Common myeloid progenitor, CD34-positive (primary cell): Measurements from ENCODE around the gene MRM1.
A peak's percentile ranks its signal among the peaks of the same experiment; 100 is the strongest.

Experiments
- CTCF ChIA-PET: fragments of 350-600 bp; sonication (Branson Sonifier 250); formaldehyde crosslinking; loops from one replicate; lab custom pipeline; 2021; ENCODE audit warnings: antibody characterized with exemption; lab: Charles Lee
- POLR2A ChIA-PET: fragments of 350-600 bp; sonication (Branson Sonifier 250); formaldehyde crosslinking; loops from one replicate; lab custom pipeline; 2021; ENCODE audit warnings: antibody characterized with exemption; lab: Charles Lee
- DNase-seq, 3 donors: peaks; one replicate each; pipeline versions ENCODE4 v3.0.0 to v3.0.0-alpha.2; 2013
- H3K27ac ChIP-seq, 2 experiments: 1 replicate in 1 of 2; 2 replicates in 1 of 2; pipeline ENCODE4 v1.7.0; 2013; ENCODE audit warnings: inconsistent platforms in 2 of 2, low read length in 2 of 2, mild to moderate bottlenecking in 2 of 2, low read depth in 1 of 2, moderate library complexity in 1 of 2; ENCODE audit not compliant: severe bottlenecking in 2 of 2, insufficient read depth in 1 of 2, poor library complexity in 1 of 2
- H3K27me3 ChIP-seq, 5 experiments: replicated peaks in 2 of 5; 1 replicate in 3 of 5; 2 replicates in 2 of 5; pipeline versions ENCODE4 v1.6.1 to v1.7.0; 2013; ENCODE audit warnings: low read length in 4 of 5, mild to moderate bottlenecking in 2 of 5, moderate library complexity in 2 of 5, inconsistent platforms in 1 of 5; ENCODE audit not compliant: insufficient read depth in 5 of 5, control insufficient read depth in 4 of 5
- H3K36me3 ChIP-seq, 4 experiments: 1 replicate in 2 of 4; 2 replicates in 2 of 4; pipeline versions ENCODE4 v1.6.1 to v1.7.0; 2013; ENCODE audit warnings: low read length in 3 of 4, control low read depth in 1 of 4, mild to moderate bottlenecking in 1 of 4; ENCODE audit not compliant: control insufficient read depth in 4 of 4, insufficient read depth in 4 of 4
- H3K4me1 ChIP-seq, 4 experiments: 1 replicate in 3 of 4; 2 replicates in 1 of 4; pipeline versions ENCODE4 v1.6.1 to v1.7.1; 2013; ENCODE audit warnings: low read length in 3 of 4, mild to moderate bottlenecking in 3 of 4, control low read depth in 1 of 4, inconsistent platforms in 1 of 4, moderate library complexity in 1 of 4; ENCODE audit not compliant: control insufficient read depth in 4 of 4, insufficient read depth in 4 of 4; ENCODE audit errors: control extremely low read depth in 1 of 4
- H3K4me3 ChIP-seq, 7 experiments: 1 replicate in 4 of 7; 2 replicates in 3 of 7; pipeline versions ENCODE4 v1.5.1 to v1.7.0; 2013; ENCODE audit warnings: mild to moderate bottlenecking in 7 of 7, low read length in 6 of 7, moderate library complexity in 6 of 7, inconsistent platforms in 2 of 7, low read depth in 2 of 7, control low read depth in 1 of 7; ENCODE audit not compliant: insufficient read depth in 4 of 7, control insufficient read depth in 1 of 7; ENCODE audit errors: extremely low read depth in 1 of 7
- H3K9me3 ChIP-seq, 5 experiments: 1 replicate in 4 of 5; 2 replicates in 1 of 5; pipeline versions ENCODE4 v1.6.1 to v1.7.1; 2013; ENCODE audit warnings: low read length in 4 of 5, mild to moderate bottlenecking in 2 of 5, inconsistent platforms in 1 of 5, low read depth in 1 of 5, moderate library complexity in 1 of 5; ENCODE audit not compliant: control insufficient read depth in 4 of 5, insufficient read depth in 2 of 5; ENCODE audit errors: control extremely low read depth in 1 of 5
- WGBS: methylation state at CpG from one replicate; pipeline ENCODE4 v1.1.5; 2013; ENCODE audit not compliant: insufficient coverage; 5-methylcytosine and 5-hydroxymethylcytosine counted together

MRM1 gene

DNA sequence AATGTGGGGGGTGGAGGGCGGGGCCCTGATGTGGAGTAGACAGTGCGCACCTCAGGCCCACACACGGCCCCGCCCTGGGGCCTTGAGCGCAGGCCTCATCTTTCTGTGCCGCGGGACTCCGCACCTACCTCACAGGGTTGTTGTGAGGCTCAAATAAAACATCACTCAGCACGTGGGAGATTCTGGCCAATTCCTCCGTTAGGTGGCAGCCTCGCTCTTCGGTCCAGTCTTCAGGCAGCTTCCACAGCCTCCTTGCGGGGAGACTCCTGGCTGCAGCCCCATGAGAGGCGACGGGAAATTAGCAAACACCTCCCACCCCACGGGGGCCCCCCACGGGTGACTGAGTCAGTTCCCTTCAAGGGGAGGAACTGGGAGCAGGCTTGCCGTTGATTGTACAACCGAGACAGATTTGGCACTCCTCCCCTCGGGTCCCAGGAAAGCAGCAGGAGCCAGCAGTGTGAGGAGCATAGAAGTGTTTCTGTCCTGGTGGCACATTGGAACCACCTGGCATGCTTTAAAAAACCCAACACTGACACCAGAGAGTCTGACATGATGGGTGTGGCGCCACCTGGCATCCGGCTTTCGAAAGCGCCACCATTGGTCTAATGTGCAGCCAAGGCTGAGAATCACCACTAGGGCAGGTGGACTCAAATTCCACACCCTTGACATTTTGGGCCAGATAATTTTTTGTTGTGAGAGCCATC lies 7.6 kb downstream of the MRM1 start:
- Histone ChIP-seq H3K4me3 (peak overlapping the region in 1 of 7 experiments; percentile 23), H3K27me3 (no peaks in the 10 kb centered on the region), H3K27ac (no peak overlapping the region), H3K36me3 (peaks cover 0 to 24% (median 7%) of the 10 kb centered on the region in 4 experiments), H3K4me1 (peaks cover 0 to 11% (median 7%) of the 10 kb centered on the region in 4 experiments), H3K9me3 (no peaks in the 10 kb centered on the region)
- POLR2A ChIA-PET = no interaction called here
- 75% methylated on average over 21 of the region's 24 CpGs for WGBS
- CTCF ChIA-PET = interaction anchor here (1.5 kb wide), 1 partner anchor 147 kb away, joined by 3 read pairs; no protein-coding TSS in a partner anchor
- peak; percentile 35 to 61 (median 59) for DNase-seq

DNA sequence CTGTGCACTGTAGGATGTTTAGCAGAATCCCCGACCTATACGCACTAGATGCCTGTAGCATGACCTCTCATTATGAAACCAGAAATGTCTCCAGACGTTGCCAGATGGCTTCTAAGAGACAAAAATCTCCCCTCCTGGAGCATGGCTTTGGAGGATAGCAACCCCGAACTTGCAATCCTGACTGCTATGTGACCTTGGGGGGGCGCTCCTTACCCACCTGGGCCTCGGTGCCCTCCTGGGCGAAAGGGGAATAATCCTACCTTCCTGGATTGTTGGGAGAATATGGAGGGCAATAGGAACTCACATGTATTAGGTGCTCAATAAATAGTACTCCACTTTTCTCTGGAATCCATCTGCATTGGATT lies 8.1 kb downstream of the MRM1 start:
- H3K4me1 ChIP-seq = peaks cover 0 to 11% (median 5%) of the 10 kb centered on the region in 4 experiments
- H3K9me3 ChIP-seq = no peaks in the 10 kb centered on the region
- CTCF ChIA-PET = interaction anchor here (1.5 kb wide), 1 partner anchor 146 kb away, joined by 3 read pairs; no protein-coding TSS in a partner anchor
- H3K27me3 ChIP-seq = no peaks in the 10 kb centered on the region
- no peak overlapping the region for H3K4me3 ChIP-seq
- DNase-seq = no peak
- POLR2A ChIA-PET = no interaction called here
- 94% methylated on average over 5 of the region's 7 CpGs for WGBS
- peaks cover 0 to 20% (median 6%) of the 10 kb centered on the region in 4 experiments for H3K36me3 ChIP-seq
- no peak overlapping the region for H3K27ac ChIP-seq

DNA sequence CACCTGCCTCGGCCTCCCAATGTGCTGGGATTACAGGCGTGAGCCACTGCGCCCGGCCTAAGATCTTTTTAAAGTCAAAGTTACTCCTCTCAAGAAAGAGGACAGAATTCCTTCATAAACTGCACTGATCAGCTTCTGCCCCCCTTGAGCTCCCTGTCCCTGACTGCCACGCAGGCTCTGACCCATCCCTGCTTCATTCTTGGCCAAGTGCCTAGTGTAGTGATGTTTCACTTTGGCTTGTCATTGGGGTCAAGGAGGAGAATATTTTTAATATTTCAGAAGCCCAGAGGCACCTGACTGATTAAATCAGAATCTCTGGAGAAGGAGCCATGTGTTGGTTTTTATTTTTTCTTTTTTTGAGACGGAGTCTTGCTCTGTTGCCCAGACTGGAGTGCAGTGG lies 9.1 kb downstream of the MRM1 start:
- Histone ChIP-seq H3K4me1 (peaks cover 0 to 11% (median 5%) of the 10 kb centered on the region in 4 experiments), H3K27ac (no peak overlapping the region), H3K27me3 (no peaks in the 10 kb centered on the region), H3K36me3 (peaks cover 0 to 18% (median 6%) of the 10 kb centered on the region in 4 experiments), H3K9me3 (no peaks in the 10 kb centered on the region), H3K4me3 (no peak overlapping the region)
- ChIA-PET CTCF (interaction anchor here (0.7 to 1.1 kb wide), 4 partner anchors 10 to 556 kb away, joined by 3 to 4 read pairs (median 4); no protein-coding TSS in a partner anchor), POLR2A (no interaction called here)
- 98% methylated on average over 4 of the region's 6 CpGs for WGBS
- DNase-seq = no peak

DNA sequence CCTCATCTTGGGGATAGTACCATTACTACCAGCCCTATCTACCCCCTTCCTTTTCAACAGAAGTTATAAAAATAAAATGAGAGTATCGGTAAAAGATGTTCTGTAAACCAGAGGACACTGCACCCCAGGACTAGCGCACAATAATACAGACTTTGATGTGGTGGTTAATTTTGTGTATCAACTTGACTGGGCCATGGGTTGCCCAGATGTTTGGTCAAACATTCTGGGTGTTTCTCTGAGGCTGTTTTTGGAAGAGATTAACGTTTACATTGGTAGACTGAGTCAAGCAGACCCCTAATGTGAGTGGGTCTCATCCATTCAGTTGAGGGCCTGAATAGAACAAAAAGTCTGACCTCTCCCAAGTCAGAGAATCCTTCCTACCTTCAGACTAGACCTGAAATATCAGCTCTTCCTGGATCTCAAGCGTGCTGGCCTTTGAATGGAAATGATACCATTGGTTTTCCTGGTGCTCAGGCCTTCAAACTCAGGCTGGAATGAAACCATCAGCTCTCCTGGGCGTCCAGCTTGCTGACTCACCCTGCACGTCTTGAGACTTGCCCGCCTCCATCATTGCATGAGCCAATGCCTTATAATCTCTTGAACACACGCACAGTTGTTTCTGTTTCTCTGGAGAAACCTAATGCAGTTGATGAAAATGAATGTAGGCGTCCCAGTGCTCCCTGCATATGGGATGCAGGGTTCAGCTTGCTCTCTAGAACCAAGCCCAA lies 10.1 kb downstream of the MRM1 start:
- Histone ChIP-seq H3K4me1 (peaks cover 0 to 11% (median 5%) of the 10 kb centered on the region in 4 experiments), H3K27me3 (no peaks in the 10 kb centered on the region), H3K36me3 (peaks cover 0 to 14% (median 3%) of the 10 kb centered on the region in 4 experiments), H3K9me3 (no peaks in the 10 kb centered on the region), H3K27ac (no peak overlapping the region), H3K4me3 (no peak overlapping the region)
- POLR2A ChIA-PET = no interaction called here
- DNase-seq = no peak
- CTCF ChIA-PET = interaction anchor here (0.7 to 1.1 kb wide), 3 partner anchors 9 to 17 kb away, joined by 3 to 4 read pairs (median 3); no protein-coding TSS in a partner anchor
- WGBS = 98% methylated on average over 9 of the region's 9 CpGs

GRCh38 chr17:36612323-36612722 lies 10.9 kb downstream of the MRM1 start:
- Histone ChIP-seq H3K27ac (no peak overlapping the region), H3K27me3 (no peaks in the 10 kb centered on the region), H3K4me1 (peaks cover 0 to 11% (median 5%) of the 10 kb centered on the region in 4 experiments), H3K36me3 (peaks cover 0 to 14% (median 3%) of the 10 kb centered on the region in 4 experiments), H3K4me3 (no peak overlapping the region), H3K9me3 (no peaks in the 10 kb centered on the region)
- CTCF ChIA-PET = no interaction called here
- no peak for DNase-seq
- POLR2A ChIA-PET = no interaction called here
- WGBS = 100% methylated on average over 1 of the region's 3 CpGs

GRCh38 chr17:36613155-36613554 lies 11.8 kb downstream of the MRM1 start:
- DNase-seq = no peak
- Histone ChIP-seq H3K36me3 (peaks cover 0 to 7% (median under 1%) of the 10 kb centered on the region in 4 experiments), H3K4me1 (peaks cover 0 to 11% (median 5%) of the 10 kb centered on the region in 4 experiments), H3K27me3 (no peaks in the 10 kb centered on the region), H3K9me3 (no peaks in the 10 kb centered on the region), H3K4me3 (no peak overlapping the region), H3K27ac (no peak overlapping the region)
- ChIA-PET CTCF (interaction anchor here (1.5 to 3.0 kb wide), 2 partner anchors 16 to 435 kb away, joined by 4 to 10 read pairs; no protein-coding TSS in a partner anchor), POLR2A (no interaction called here)
- WGBS = 100% methylated on average over 1 of the region's 4 CpGs
